ENCODE results near the gene FOXN3.

- no peak for TF ChIP-seq POLR2A (IDR thresholded peaks at IDR 0.05; ENCODE audit: extremely low read depth, insufficient read length)
- TF ChIP-seq CTCF (IDR thresholded peaks at IDR 0.05; ENCODE audit: low read depth, low read length) = no peak
- TF ChIP-seq MYC (IDR thresholded peaks at IDR 0.05; ENCODE audit: low read depth, low read length) = no peak
Measured at GRCh38 chr14:89373185-89373584, 43.8 kb downstream of the FOXN3 start.
